Activated naive CD4-positive, alpha-beta T cell (primary cell): ENCODE results near the gene SLC25A39.
"Not testable (repeated sequence)": the region's sequence is repeated elsewhere in the genome, so short reads cannot be mapped to it uniquely, and the experiment has no call there.

Source experiments
- DNase-seq, 4 experiments: peaks; one replicate each; lab custom pipeline; 2025; lab: John Stamatoyannopoulos, UW

Gene SLC25A39

DNA sequence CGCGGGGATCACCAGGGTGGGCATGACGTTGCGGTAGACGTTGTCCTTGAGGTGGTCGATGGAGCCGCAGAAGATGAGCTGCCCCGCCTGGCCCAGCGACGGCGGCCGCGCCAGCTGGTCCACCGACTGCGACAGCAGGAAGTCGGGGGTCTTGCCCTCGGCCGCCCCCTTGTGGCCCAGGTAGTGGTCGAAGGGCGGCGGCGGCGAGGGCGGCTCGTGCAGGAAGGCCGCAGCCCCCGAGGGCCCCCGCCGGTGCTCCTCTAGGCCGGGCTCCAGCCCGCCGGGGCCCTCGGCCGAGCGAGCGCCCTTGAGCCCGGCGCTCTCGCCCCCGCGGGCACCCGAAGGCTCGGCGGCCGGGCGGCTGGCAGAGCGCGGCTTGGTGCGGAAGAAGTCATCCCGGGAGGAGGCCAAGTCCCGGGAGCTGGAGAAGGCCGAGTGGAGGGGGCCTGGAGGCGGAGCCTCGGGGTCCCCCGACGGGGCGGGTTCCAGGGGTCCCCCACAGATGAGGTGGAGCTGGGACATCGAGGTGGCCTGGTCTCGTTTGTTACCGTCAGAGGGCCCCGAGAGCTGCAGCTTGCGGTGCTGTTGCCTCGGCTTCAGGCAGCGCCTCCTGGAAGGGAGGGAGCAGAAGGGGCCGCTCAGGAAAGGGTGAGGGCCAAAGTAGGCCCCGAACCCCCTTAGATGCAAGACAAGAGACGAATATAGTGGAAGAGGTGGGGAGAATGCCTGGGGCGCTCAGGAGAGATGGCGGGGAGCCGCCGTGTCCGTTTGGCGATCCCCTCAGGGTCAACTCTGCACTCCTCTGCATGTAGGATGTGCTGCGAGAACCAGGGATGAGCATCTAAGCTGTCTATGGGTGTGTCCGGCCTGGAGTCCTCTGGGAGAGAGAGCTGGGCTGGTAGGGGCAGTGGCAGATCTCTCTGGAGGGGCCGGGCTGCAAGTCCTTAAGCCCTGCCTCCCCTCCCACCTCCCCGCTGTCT, 30.2 kb upstream of the SLC25A39 start:
- DNase-seq: peak in 3 of 4 experiments; percentile 31 to 59 (median 42)

DNA sequence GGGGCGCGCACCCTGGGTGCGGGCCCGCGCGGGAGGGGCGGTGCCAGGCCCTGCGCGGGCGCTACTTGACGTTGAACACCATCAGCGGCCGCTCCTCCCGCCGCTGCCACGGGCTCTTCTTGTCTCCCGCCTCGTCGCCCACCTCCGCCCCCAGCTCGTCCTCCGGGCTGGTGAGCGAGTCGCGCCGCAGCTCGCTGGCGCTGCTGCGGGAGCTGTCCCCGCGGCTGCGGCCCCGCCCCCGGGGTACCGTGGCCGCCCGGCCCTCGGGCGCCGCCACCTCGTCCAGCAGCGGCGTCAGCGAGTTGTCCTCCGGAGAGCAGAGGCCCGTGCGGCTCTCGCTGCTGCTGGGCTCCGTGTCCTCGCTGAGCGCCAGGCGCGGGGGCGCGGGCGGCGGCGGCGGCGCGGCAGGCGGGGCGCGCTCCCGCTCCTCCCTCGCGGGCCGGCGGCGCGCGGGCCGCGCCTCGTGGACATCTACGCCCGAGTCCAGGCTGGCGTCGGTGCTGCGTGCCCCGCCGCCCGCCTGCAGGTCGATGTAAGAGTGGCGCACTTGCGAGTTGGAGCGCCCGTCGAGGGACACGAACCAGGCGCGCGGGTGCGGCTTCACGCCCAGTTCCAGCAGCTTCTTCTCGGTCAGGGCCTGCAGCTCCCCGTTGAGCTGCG, 29.2 kb upstream of the SLC25A39 start:
- no peak for DNase-seq

DNA sequence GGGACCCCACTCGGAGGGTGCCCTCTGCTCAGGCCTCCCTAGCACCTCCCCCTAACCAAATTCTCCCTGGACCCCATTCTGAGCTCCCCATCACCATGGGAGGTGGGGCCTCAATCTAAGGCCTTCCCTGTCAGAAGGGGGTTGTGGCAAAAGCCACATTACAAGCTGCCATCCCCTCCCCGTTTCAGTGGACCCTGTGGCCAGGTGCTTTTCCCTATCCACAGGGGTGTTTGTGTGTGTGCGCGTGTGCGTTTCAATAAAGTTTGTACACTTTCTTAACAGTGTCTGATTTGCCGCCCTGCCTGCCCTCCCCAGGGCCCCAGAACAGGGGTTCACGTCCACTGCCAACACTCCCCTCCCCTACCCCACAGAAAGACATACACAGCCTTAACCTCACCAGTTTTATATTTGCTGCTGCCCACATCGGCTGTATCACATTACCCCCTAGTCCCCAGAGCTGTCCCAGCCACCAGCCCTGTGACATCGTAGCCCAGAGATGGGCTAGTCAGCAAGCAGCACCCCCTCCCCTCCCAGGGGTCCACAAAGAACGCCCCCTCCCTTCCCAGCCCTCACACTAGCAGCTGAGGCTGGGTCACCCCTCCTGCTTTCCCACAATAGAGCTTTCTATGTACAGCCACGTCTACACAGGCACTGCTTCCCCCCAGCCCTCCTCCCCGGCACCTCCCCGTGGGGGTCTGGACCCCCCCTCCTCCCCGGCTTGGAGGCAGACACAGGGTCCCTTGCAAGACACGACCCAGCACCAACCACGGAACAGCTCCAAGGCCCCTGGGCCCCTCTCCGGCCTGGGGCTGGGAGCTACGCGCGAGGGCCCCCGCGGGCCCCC, 28.4 kb upstream of the SLC25A39 start:
- no peak for DNase-seq

DNA sequence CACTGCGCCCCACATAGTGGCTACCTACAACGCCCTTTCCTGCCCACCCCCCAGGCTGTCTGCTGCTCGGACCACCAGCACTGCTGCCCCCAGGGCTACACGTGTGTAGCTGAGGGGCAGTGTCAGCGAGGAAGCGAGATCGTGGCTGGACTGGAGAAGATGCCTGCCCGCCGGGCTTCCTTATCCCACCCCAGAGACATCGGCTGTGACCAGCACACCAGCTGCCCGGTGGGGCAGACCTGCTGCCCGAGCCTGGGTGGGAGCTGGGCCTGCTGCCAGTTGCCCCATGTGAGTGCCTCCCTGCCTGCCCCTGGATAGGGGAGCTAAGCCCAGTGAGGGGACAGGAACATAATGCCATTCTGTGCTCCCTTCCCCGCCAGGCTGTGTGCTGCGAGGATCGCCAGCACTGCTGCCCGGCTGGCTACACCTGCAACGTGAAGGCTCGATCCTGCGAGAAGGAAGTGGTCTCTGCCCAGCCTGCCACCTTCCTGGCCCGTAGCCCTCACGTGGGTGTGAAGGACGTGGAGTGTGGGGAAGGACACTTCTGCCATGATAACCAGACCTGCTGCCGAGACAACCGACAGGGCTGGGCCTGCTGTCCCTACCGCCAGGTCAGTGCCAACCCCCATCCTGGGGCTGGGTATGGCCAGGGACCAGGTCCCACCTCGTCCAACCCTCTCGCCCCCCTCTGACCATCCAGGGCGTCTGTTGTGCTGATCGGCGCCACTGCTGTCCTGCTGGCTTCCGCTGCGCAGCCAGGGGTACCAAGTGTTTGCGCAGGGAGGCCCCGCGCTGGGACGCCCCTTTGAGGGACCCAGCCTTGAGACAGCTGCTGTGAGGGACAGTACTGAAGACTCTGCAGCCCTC, 27.6 kb upstream of the SLC25A39 start:
- no peak for DNase-seq

DNA sequence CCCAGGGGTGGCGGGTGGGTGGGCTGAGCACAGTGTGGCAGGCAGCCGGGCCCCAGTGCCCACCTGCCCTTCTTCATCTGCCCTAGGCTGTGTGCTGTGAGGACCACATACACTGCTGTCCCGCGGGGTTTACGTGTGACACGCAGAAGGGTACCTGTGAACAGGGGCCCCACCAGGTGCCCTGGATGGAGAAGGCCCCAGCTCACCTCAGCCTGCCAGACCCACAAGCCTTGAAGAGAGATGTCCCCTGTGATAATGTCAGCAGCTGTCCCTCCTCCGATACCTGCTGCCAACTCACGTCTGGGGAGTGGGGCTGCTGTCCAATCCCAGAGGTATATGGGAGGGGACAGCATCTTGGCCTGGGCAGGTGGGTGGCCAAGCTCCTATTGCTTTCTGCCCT, 26.8 kb upstream of the SLC25A39 start:
- no peak for DNase-seq

DNA sequence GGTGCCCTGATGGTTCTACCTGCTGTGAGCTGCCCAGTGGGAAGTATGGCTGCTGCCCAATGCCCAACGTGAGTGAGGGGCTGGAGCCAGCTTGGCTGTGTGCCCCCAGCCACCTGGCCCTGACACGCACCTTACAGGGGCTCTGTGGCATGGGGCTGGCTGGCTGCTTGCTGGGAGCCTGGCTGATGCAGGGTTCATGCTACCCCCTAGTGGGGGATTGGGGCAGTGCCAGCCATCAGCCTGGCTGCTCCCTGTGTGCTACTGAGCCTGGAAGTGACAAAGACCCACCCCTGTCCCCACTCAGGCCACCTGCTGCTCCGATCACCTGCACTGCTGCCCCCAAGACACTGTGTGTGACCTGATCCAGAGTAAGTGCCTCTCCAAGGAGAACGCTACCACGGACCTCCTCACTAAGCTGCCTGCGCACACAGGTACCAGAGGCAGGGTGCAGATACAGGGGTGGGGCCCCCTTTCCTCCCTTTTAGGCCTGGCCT, 26.2 kb upstream of the SLC25A39 start:
- DNase-seq: peak in 3 of 4 experiments; percentile 47 to 67 (median 59)

- no peak for DNase-seq
Observed at GRCh38 chr17:44349553-44350070, 25.0 kb upstream of the SLC25A39 start.

DNA sequence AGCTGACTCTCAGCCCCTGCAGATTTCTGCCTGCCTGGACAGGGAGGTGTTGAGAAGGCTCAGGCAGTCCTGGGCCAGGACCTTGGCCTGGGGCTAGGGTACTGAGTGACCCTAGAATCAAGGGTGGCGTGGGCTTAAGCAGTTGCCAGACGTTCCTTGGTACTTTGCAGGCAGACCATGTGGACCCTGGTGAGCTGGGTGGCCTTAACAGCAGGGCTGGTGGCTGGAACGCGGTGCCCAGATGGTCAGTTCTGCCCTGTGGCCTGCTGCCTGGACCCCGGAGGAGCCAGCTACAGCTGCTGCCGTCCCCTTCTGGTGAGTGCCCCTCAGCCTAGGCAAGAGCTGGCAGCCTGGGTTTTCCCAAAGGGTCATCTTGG, 24.4 kb upstream of the SLC25A39 start:
- no peak for DNase-seq

GRCh38 chr17:44348234-44348987, 23.8 kb upstream of the SLC25A39 start:
- no peak for DNase-seq

DNA sequence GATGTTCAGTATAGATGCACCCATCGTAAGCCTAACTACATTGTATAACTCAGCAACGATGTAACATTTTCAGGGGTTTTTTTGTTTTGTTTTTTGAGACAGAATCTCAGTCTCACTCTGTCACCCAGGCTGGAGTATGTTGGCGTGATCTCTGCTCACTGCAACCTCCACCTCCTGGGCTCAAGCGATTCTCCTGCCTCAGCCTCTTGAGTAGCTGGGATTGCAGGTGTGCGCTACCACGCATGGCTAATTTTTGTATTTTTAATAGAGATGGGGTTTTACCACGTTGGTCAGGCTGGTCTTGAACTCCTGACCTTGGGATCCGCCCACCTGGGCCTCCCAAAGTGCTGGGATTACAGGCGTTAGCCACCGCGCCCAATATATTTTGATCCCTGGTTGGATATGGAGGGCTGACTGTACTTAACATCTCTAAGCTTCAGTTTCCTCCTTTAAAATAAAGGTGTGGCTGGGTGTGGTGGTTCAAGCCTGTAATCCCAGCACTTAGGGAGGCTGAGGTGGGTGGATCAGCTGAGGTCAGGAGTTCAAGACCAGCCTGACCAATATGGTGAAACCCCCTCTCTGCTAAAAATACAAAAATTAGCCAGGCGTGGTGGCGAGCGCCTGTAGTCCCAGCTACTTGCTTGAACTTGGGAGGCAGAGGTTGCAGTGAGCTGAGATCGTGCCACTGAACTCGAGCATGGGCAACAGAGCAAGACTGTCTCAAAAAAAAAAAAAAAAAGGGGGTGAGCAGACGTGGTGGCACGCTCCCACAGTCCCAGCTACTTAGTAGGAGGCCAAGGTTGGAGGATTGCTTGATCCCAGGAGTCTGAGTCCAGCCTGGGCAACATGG, 22.8 kb upstream of the SLC25A39 start:
- not testable (repeated sequence) for DNase-seq

DNA sequence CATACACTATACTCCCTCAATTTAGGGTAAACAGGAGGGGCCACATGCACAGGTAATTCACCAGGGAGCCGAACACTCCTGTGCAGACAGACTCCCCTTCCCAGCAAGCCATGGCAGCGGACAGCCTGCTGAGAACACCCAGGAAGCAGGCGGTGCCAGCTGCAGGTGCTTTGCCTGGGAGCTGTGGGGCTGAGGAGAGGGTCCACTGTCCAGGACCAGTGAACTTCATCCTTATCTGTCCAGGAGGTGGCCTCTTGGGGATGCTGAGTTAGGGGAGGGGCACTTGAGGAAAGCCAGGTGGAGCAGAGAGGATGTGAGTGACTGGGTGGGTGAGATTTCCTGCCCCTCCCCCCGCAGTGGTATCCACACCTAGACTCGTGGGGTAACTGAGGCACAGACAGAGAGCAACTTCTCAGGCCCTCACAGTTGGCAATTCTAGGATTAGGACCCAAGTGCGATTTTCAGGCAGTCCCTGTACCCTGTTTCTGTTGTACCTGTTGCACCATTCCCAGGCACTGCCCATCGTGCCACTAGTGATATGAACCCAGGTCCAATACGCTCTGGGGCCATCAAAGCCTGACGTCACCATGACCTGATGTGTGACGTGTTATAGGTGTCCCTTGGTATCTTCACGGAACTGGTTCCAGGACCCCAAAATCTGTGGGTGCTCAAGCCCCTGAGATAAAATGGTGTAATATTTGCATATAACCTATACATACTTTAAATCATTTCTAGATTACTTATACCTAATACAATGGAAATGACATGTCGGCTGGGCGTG, 21.6 kb upstream of the SLC25A39 start:
- no peak for DNase-seq

- DNase-seq: peak in 1 of 4 experiments; percentile 29
Observed at GRCh38 chr17:44345454-44346026, 20.9 kb upstream of the SLC25A39 start.

DNA sequence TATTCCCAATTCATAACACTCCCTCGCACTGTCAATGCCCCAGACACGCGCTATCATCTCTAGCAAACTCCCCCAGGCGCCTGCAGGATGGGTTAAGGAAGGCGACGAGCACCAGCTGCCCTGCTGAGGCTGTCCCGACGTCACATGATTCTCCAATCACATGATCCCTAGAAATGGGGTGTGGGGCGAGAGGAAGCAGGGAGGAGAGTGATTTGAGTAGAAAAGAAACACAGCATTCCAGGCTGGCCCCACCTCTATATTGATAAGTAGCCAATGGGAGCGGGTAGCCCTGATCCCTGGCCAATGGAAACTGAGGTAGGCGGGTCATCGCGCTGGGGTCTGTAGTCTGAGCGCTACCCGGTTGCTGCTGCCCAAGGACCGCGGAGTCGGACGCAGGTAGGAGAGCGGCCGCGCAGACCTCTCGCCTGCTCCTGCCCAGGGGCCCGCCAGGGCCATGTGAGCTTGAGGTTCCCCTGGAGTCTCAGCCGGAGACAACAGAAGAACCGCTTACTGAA, 20.4 kb upstream of the SLC25A39 start, which contains the start of gene GRN:
Gene GRN (plus strand): TSS at position 364 of the 515 bp plus-strand sequence. CDS start 3,863 bp downstream, outside the sequence.
- DNase-seq: peak; percentile 34 to 71 (median 52)

GRCh38 chr17:44343510-44344209, 19.0 kb upstream of the SLC25A39 start:
- DNase-seq: no peak

GRCh38 chr17:44340553-44340952, 15.9 kb upstream of the SLC25A39 start:
- not testable (repeated sequence) for DNase-seq

GRCh38 chr17:44338702-44339101, 14.1 kb upstream of the SLC25A39 start:
- DNase-seq: no peak

- no peak for DNase-seq
Observed at GRCh38 chr17:44335968-44336367, 11.3 kb upstream of the SLC25A39 start.
